ENCODE measurements around the gene POMP.

- no peak for TF ChIP-seq RFX5 (IDR thresholded peaks at IDR 0.05; ENCODE audit: low read depth, low read length)
- no peak for TF ChIP-seq CTCF (conservative IDR thresholded peaks at IDR 0.05; ENCODE audit: low read depth, low read length)
- no peak for TF ChIP-seq POLR2A (IDR thresholded peaks at IDR 0.05; ENCODE audit: low read depth, low read length)
- TF ChIP-seq SMC3 (IDR thresholded peaks at IDR 0.05; ENCODE audit: low read depth, low read length), result no peak
- TF ChIP-seq MAFK (IDR thresholded peaks at IDR 0.05; ENCODE audit: low read depth, low read length), result no peak
- no peak for TF ChIP-seq CEBPB (IDR thresholded peaks at IDR 0.05; ENCODE audit: low read depth, low read length)
- TF ChIP-seq BHLHE40 (IDR thresholded peaks at IDR 0.05; ENCODE audit: low read depth, low read length), result no peak
- no peak for TF ChIP-seq CHD1 (IDR thresholded peaks at IDR 0.05; ENCODE audit: low read depth, low read length)
- no peak for TF ChIP-seq RAD21 (IDR thresholded peaks at IDR 0.05; ENCODE audit: low read length)
- TF ChIP-seq MXI1 (IDR thresholded peaks at IDR 0.05; ENCODE audit: borderline replicate concordance, low read depth, low read length), result no peak
- TF ChIP-seq RCOR1 (IDR thresholded peaks at IDR 0.05; ENCODE audit: insufficient replicate concordance, low read length), result no peak
- no peak for TF ChIP-seq NFE2L2 (IDR thresholded peaks at IDR 0.05; ENCODE audit: low read depth, low read length)
- no peak for TF ChIP-seq USF2 (IDR thresholded peaks at IDR 0.05; ENCODE audit: low read depth, low read length)
Observed at GRCh38 chr13:28626266-28626665, 32.7 kb upstream of the POMP start.

All from IMR-90 (cell line).